Fibroblast of pulmonary artery (primary cell): ENCODE measurements around the gene SLC35G3.

Experiments used
- DNase-seq: peaks from one replicate; pipeline ENCODE4 v3.0.0-alpha.2; 2010; ENCODE audit warnings: low read depth
- H3K4me3 ChIP-seq: replicated peaks from 2 replicates; pipeline ENCODE4 v1.5.1; 2011; ENCODE audit warnings: low read depth, mild to moderate bottlenecking, control low read depth, low read length, moderate library complexity
- TF ChIP-seq, protein P1 (sequence below): IDR thresholded peaks from 2 replicates; pipeline ENCODE4 v1.5.1; 2011; ENCODE audit warnings: mild to moderate bottlenecking, control low read depth, low read length, inconsistent platforms; ENCODE audit errors: missing control alignments

SLC35G3 gene

DNA sequence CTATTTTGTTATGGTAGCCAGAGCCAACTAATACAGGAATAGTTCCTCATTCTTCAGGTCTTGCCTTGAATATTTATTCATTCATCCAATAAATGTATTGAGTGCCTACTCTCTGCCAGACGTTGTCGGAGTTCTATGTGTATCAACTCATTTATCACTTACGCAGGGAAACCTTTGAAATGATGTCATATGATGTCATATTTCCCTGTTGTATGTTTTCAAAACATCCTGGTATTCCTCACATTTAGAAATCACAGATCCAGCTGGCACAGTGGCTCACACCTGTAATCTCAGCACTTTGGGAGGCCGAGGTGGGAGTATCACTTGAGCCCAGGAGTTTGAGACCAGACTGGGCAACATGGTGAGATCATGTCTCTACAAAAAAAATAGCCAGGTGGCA is 49.4 kb downstream of the SLC35G3 start:
- H3K4me3 ChIP-seq = no peak overlapping the region
- TF ChIP-seq, protein P1, sequence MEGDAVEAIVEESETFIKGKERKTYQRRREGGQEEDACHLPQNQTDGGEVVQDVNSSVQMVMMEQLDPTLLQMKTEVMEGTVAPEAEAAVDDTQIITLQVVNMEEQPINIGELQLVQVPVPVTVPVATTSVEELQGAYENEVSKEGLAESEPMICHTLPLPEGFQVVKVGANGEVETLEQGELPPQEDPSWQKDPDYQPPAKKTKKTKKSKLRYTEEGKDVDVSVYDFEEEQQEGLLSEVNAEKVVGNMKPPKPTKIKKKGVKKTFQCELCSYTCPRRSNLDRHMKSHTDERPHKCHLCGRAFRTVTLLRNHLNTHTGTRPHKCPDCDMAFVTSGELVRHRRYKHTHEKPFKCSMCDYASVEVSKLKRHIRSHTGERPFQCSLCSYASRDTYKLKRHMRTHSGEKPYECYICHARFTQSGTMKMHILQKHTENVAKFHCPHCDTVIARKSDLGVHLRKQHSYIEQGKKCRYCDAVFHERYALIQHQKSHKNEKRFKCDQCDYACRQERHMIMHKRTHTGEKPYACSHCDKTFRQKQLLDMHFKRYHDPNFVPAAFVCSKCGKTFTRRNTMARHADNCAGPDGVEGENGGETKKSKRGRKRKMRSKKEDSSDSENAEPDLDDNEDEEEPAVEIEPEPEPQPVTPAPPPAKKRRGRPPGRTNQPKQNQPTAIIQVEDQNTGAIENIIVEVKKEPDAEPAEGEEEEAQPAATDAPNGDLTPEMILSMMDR = no peak
- no peak for DNase-seq
